Upper lobe of left lung (tissue), 4 donors: Measurements from ENCODE around the gene TMEM26.

Experiments
- POLR2A ChIP-seq, 4 donors: fragments of 450-650 bp; IDR thresholded peaks; one replicate each; pipeline ENCODE4 v1.5.1; 2016 to 2017; ENCODE audit warnings: antibody characterized with exemption in 4 of 4, mild to moderate bottlenecking in 2 of 4
- TF ChIP-seq, protein P1 (sequence below), 6 experiments: fragments of 450-650 bp in 4 of 6; fragments of 200-600 bp in 2 of 6; sonication (generic) in 2 of 6; IDR thresholded peaks; one replicate each; pipeline ENCODE4 v1.5.1; 2016 to 2019; ENCODE audit warnings: antibody characterized with exemption in 6 of 6

DNA sequence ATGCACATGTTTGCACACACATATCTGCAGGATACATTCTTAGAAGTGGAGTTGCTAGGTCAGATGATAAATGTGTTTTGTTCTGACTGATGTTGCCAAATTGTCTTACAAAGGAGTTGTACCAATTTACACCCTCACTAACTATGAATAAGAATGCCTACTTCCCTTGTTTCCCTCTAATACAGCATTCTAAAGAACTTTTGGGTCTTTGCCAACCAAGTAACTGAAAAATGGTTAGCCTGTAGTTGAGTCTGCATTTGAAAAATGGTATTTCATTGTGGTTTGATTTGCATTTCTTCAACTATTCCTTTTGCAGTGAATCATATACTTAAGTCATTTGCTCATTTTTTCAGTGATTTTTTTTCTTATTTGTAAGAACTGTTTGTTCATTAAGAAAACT, 48.4 kb downstream of the TMEM26 start:
- TF ChIP-seq POLR2A (IDR thresholded peaks at IDR 0.05) = no peak
- TF ChIP-seq, protein P1, sequence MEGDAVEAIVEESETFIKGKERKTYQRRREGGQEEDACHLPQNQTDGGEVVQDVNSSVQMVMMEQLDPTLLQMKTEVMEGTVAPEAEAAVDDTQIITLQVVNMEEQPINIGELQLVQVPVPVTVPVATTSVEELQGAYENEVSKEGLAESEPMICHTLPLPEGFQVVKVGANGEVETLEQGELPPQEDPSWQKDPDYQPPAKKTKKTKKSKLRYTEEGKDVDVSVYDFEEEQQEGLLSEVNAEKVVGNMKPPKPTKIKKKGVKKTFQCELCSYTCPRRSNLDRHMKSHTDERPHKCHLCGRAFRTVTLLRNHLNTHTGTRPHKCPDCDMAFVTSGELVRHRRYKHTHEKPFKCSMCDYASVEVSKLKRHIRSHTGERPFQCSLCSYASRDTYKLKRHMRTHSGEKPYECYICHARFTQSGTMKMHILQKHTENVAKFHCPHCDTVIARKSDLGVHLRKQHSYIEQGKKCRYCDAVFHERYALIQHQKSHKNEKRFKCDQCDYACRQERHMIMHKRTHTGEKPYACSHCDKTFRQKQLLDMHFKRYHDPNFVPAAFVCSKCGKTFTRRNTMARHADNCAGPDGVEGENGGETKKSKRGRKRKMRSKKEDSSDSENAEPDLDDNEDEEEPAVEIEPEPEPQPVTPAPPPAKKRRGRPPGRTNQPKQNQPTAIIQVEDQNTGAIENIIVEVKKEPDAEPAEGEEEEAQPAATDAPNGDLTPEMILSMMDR (IDR thresholded peaks at IDR 0.05) = no peak
